ENCODE data around the gene INSYN1. TPM values are rescaled to one million over a fixed set of nuclear protein-coding genes. Genes with fewer than 3 reads are reported as not detected.

INSYN1 gene
- total RNA-seq, 4 donors from 2014 or later = 1.5 to 4.5 (median 2.3) TPM

DNA sequence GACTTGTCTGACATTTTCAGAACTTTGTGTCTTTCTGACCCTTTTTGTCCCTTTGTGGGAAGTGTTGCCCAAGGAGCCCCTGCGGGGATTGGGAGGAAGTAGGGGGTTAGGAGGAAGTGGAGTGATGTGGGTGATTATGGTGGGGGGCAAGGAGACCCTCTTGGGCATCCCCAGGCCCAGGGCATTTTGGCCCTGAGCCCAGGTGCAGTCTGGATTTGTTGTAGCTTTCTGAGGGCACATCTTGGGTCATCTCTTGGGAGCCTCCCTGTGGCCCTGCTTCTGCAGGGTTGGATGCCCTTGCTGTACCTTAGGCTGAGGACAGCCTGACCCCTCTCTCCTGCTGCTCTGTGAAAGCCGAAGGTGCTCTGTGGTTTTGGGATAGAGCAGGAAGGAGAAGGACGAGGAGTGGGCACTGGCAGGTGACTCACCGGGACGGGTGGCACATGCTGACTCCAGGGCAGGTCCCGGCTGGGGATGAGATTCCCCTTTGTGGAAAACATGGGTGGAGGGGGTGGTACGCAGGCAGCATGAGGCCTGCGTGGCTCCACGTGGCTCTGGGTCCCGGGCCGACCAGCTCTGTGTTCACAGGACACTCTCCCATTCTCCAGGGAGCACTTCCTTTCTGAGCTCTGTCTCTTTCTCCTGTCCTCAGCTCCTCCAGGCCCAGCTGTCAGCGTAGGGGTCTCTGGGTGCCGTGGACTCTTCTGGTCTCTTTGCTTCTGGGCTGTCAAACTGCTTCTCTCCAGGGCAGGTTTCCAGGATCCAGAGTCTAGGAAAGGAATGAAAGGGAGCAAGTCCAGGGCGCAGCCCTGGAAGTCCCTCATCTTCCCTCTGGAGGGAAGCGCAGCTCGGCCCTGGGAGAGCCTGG, 57.1 kb downstream of the INSYN1 start:
- TF ChIP-seq POLR2AphosphoS5 (IDR thresholded peaks at IDR 0.05) (no peak), EP300 (IDR thresholded peaks at IDR 0.05; ENCODE audit: low read depth) (no peak), POLR2A (IDR thresholded peaks at IDR 0.05) (no peak), CTCF (IDR thresholded peaks at IDR 0.05) (no peak)
- Histone ChIP-seq H3K4me3 (no peak overlapping the region), H3K4me1 (peaks cover 10 to 42% (median 32%) of the 10 kb centered on the region in 4 donors), H3K9me3 (no peaks in the 10 kb centered on the region), H3K27me3 (no peaks in the 10 kb centered on the region), H3K27ac (peak overlapping the region in 2 of 4 donors; percentile 46 to 48), H3K36me3 (no peaks in the 10 kb centered on the region)
- DNase-seq = no peak
- intact Hi-C loops (cut with DNase I; ENCODE audit: low total_unique reads) (loop anchor here (10.0 kb wide), 1 partner anchor 131 kb away; no protein-coding TSS in a partner anchor), in situ Hi-C loops (cut with MboI; ENCODE audit: low pct_ligation_motif_present in 1 of 4, low pct_unique_long_range_greater_than_20kb in 1 of 4, low sequenced_read_pairs in 3 of 4) (loop anchor here in 3 of 4 donors (5.0 to 10.0 kb wide), 2 partner anchors 59 to 61 kb away; partner anchors contain the start of gene NPTN (in 1 of the 3))
- WGBS, 2 donors (ENCODE audit: low coverage in 1 of 2) = 73% methylated on average over 16 of the region's 16 CpGs; no CpG with 5 or more reads in 1 of the 2 donors

DNA sequence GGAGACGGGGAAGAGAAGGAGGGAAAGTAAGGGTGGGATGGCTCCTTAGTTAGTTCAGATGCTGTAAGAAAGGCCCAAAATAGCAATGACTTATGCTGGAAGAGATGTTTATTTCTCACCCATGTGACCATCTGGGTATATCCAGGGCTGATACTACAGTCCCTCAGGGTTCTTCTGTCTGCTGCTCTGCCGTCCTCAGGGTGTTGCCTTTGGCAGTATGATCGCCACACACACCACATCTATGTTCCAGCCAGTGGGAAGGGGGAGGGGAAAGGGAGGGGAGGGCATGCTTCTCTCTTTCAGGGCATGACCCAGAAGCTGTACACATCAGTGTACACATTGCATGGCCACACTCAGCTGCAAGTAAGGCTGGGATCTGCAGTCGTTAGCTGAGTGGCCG, 58.7 kb downstream of the INSYN1 start:
- Histone ChIP-seq H3K36me3 (no peaks in the 10 kb centered on the region), H3K4me1 (peaks cover 10 to 48% (median 32%) of the 10 kb centered on the region in 4 donors), H3K9me3 (no peaks in the 10 kb centered on the region), H3K27ac (no peak overlapping the region), H3K27me3 (no peaks in the 10 kb centered on the region), H3K4me3 (no peak overlapping the region)
- in situ Hi-C loops (cut with MboI; ENCODE audit: low pct_ligation_motif_present in 1 of 4, low pct_unique_long_range_greater_than_20kb in 1 of 4, low sequenced_read_pairs in 3 of 4) (loop anchor here in 1 of 4 donors (10.0 kb wide), 1 partner anchor 60 kb away; the partner anchor contains the start of gene NPTN), intact Hi-C loops (cut with DNase I; ENCODE audit: low total_unique reads) (loop anchor here (10.0 kb wide), 1 partner anchor 130 kb away; no protein-coding TSS in a partner anchor)
- TF ChIP-seq POLR2AphosphoS5 (IDR thresholded peaks at IDR 0.05) = no peak
- TF ChIP-seq EP300 (IDR thresholded peaks at IDR 0.05; ENCODE audit: low read depth) = no peak
- TF ChIP-seq CTCF (IDR thresholded peaks at IDR 0.05) = no peak
- no peak for TF ChIP-seq POLR2A (IDR thresholded peaks at IDR 0.05)
- DNase-seq = no peak
- WGBS, 2 donors (ENCODE audit: low coverage in 1 of 2) = 33% methylated on average over 5 of the region's 5 CpGs; no CpG with 5 or more reads in 1 of the 2 donors

- Histone ChIP-seq H3K27ac (no peak overlapping the region), H3K9me3 (no peaks in the 10 kb centered on the region), H3K27me3 (no peaks in the 10 kb centered on the region), H3K36me3 (no peaks in the 10 kb centered on the region), H3K4me1 (peaks cover 9 to 57% (median 27%) of the 10 kb centered on the region in 4 donors), H3K4me3 (no peak overlapping the region)
- 56 to 61% methylated on average over 3 to 6 of the region's 6 CpGs for WGBS, 2 donors (ENCODE audit: low coverage in 1 of 2)
- TF ChIP-seq CTCF (IDR thresholded peaks at IDR 0.05) = no peak
- no peak for TF ChIP-seq POLR2A (IDR thresholded peaks at IDR 0.05)
- no peak for TF ChIP-seq EP300 (IDR thresholded peaks at IDR 0.05; ENCODE audit: low read depth)
- TF ChIP-seq POLR2AphosphoS5 (IDR thresholded peaks at IDR 0.05) = no peak
- in situ Hi-C loops (cut with MboI; ENCODE audit: low pct_ligation_motif_present in 1 of 4, low pct_unique_long_range_greater_than_20kb in 1 of 4, low sequenced_read_pairs in 3 of 4) (loop anchor here in 1 of 4 donors (10.0 kb wide), 1 partner anchor 57 kb away; the partner anchor contains the start of gene NPTN), intact Hi-C loops (cut with DNase I; ENCODE audit: low total_unique reads) (loop anchor here (2.0 to 10.0 kb wide), 2 partner anchors 53 to 127 kb away; no protein-coding TSS in a partner anchor)
- DNase-seq = peak; percentile 52
These were observed 61.8 kb downstream of the INSYN1 start for GRCh38 chr15:73691396-73691795.

DNA sequence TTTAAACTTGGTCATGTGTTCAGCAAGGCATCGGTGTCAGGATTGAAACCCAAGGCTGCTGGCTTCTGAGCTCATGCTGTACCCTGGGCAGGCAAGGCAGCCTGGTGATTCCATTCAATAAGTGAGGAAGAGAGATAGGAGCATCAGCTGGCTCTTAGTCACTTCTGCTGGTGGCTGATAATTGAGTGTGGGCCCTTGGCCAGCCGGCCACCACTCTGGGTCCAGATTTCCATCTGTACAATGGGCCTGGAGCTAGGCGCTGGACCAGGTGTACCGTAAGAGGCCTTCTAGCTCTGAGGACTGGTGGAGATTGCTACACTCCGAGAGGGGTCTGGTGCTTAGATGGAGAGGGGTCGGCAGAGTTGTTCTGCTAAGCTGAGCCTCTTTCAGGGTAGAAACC, 64.7 kb downstream of the INSYN1 start:
- Histone ChIP-seq H3K4me1 (peaks cover 4 to 61% (median 26%) of the 10 kb centered on the region in 4 donors), H3K27ac (peak overlapping the region in 2 of 4 donors; percentile 29 to 34), H3K36me3 (no peaks in the 10 kb centered on the region), H3K27me3 (no peaks in the 10 kb centered on the region), H3K9me3 (no peaks in the 10 kb centered on the region), H3K4me3 (no peak overlapping the region)
- in situ Hi-C loops (cut with MboI; ENCODE audit: low pct_ligation_motif_present in 1 of 4, low pct_unique_long_range_greater_than_20kb in 1 of 4, low sequenced_read_pairs in 3 of 4) (no loop called here), intact Hi-C loops (cut with DNase I; ENCODE audit: low total_unique reads) (no loop called here)
- 87% methylated on average over 6 of the region's 6 CpGs; no CpG with 5 or more reads in 1 of the 2 donors for WGBS, 2 donors (ENCODE audit: low coverage in 1 of 2)
- no peak for DNase-seq
- no peak for TF ChIP-seq POLR2A (IDR thresholded peaks at IDR 0.05)
